ENCODE results near the gene BTF3. TPM values are rescaled to one million over a fixed set of nuclear protein-coding genes. Genes with fewer than 3 reads are reported as not detected.
A peak's percentile ranks its signal among the peaks of the same experiment; 100 is the strongest.

Gene BTF3
- total and polyA plus RNA-seq, 12 donors: 375 to 852 (median 509) TPM

DNA sequence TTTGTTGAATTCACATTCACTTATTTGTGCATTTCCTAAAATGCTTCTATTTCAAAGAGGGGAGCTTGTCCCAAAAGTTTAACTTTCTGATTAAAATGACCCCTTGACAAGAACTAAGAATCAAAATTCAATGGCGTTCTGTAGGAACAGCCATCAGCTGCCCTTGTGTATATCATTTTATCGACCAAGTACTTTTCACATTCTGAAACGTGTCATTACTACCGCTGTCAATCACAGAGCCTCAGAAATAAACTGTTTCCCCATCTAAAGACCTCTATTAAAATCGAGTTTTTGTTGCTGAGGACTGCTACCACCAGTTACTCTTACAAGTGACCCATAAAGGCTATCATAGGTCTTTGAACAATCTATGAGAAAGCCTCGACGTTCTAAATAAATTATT lies 48.1 kb upstream of the BTF3 start:
- no peak for DNase-seq
- no peak for TF ChIP-seq POLR2A (IDR thresholded peaks at IDR 0.05)
- no peak for TF ChIP-seq CTCF (IDR thresholded peaks at IDR 0.05)
- WGBS, 4 donors: 21 to 28% (median 26%) methylated on average over 7 of the region's 7 CpGs
- Histone ChIP-seq H3K4me3 (no peak overlapping the region), H3K27ac (no peak overlapping the region), H3K36me3 (replicated peaks in 1 of 2) (no peaks in the 10 kb centered on the region), H3K4me1 (replicated peaks in 1 of 2) (peaks cover 0 to 18% of the 10 kb centered on the region in 2 donors), H3K27me3 (peaks cover 76% of the 10 kb centered on the region), H3K9me3 (replicated peaks in 1 of 3) (no peaks in the 10 kb centered on the region)
- intact Hi-C loops (cut with DNase I): loop anchor here in 1 of 2 donors (5.0 kb wide), 1 partner anchor 233 kb away; no protein-coding TSS in a partner anchor

- WGBS, 4 donors: 13 to 18% (median 15%) methylated on average over 24 to 27 of the region's 27 CpGs
- Histone ChIP-seq H3K36me3 (replicated peaks in 1 of 2) (no peaks in the 10 kb centered on the region), H3K27me3 (peaks cover 70% of the 10 kb centered on the region), H3K9me3 (replicated peaks in 1 of 3) (no peaks in the 10 kb centered on the region), H3K4me1 (replicated peaks in 1 of 2) (peaks cover 0 to 18% of the 10 kb centered on the region in 2 donors), H3K4me3 (peak overlapping the region in 1 of 4 donors; percentile 36), H3K27ac (no peak overlapping the region)
- intact Hi-C loops (cut with DNase I): loop anchor here in 1 of 2 donors (5.0 kb wide), 1 partner anchor 233 kb away; no protein-coding TSS in a partner anchor
- TF ChIP-seq CTCF (IDR thresholded peaks at IDR 0.05) (no peak), POLR2A (IDR thresholded peaks at IDR 0.05) (no peak)
- DNase-seq: no peak
Measured at GRCh38 chr5:73450672-73451223, 47.5 kb upstream of the BTF3 start.

DNA sequence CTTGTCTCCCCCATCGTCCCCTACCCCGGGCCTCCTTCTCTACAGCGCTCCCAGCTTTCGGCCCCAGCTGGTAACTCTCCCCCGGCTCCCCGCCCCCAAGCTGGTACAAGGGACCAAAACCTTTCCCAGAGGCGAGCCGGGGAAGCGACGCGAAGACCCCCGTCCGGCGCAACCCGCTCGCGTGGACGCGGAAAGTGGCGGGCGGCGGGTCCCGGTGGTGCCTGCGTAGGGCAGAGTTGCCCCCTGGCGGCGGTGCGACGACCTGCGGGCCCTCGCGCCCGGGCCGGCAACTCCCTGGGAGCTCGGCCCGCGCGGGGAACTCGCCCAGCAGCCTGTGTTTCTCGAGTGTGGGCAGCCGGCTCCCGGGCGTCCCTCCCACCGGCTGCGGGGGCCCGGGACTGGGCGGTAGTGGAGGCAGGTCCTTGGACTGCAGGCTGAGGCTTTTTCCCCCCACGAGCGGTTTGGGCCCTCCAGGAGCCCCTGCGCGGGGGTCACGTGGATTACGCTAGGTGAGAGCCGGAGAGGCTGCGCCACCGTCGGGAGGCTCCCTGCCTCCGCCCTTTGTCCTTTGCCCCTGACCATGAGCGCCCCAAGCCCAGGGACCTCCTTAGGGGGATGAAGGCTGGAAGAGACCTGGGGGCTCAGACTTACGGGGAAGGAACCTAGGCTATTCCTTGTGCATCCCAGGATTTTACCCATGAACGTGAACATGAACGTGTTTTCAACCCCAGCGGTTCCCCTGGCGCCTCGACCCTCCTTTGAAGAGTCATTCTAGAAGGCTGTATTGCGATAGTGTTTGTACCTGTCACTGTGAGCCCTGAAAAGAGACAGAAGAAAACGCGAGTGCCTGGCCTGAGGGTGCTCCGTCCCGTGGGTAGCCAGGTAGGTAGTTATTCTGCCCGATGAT lies 46.8 kb upstream of the BTF3 start:
- H3K4me1 ChIP-seq (replicated peaks in 1 of 2): peaks cover 0 to 18% of the 10 kb centered on the region in 2 donors
- H3K9me3 ChIP-seq (replicated peaks in 1 of 3): no peaks in the 10 kb centered on the region
- DNase-seq: peak in 5 of 7 donors; percentile 37 to 66 (median 57)
- peaks cover 70% of the 10 kb centered on the region for H3K27me3 ChIP-seq
- no peak overlapping the region for H3K27ac ChIP-seq
- intact Hi-C loops (cut with DNase I): loop anchor here in 1 of 2 donors (5.0 kb wide), 1 partner anchor 234 kb away; no protein-coding TSS in a partner anchor
- peak overlapping the region in 1 of 4 donors; percentile 36 for H3K4me3 ChIP-seq
- WGBS, 4 donors: 4 to 5% (median 4%) methylated on average over 8 to 70 of the region's 70 CpGs
- TF ChIP-seq POLR2A (IDR thresholded peaks at IDR 0.05): no peak
- TF ChIP-seq CTCF (IDR thresholded peaks at IDR 0.05): peak; percentile 23 to 80 (median 58)
- H3K36me3 ChIP-seq (replicated peaks in 1 of 2): no peaks in the 10 kb centered on the region

DNA sequence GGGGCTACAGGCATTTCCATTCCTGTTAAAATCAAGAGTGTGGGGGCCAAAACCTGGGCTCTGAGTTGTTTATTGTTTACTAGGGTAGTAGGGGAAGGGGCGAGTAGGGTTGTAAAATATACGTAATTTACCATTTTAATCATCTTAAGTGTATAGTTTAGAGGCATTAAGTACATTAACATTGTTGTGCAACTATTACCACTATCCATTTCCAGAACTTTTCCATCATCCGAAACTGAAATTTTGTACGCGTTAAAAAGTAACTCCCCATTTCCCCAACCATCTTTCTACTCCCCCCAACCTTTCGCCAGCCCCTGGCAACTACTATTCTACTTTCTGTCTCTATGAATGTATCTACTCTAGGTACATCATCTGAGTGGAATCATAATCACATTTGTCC lies 46.0 kb upstream of the BTF3 start:
- Histone ChIP-seq H3K4me3 (no peak overlapping the region), H3K27me3 (peaks cover 69% of the 10 kb centered on the region), H3K4me1 (replicated peaks in 1 of 2) (peaks cover 0 to 18% of the 10 kb centered on the region in 2 donors), H3K9me3 (replicated peaks in 1 of 3) (no peaks in the 10 kb centered on the region), H3K36me3 (replicated peaks in 1 of 2) (no peaks in the 10 kb centered on the region), H3K27ac (no peak overlapping the region)
- intact Hi-C loops (cut with DNase I): loop anchor here in 1 of 2 donors (5.0 kb wide), 1 partner anchor 235 kb away; no protein-coding TSS in a partner anchor
- TF ChIP-seq POLR2A (IDR thresholded peaks at IDR 0.05) (no peak), CTCF (IDR thresholded peaks at IDR 0.05) (no peak)
- WGBS, 4 donors: 57 to 61% (median 59%) methylated on average over 6 of the region's 6 CpGs
- no peak for DNase-seq
